H7 (cell line): ENCODE results near the gene PRSS56. TPM values are rescaled to one million over a fixed set of nuclear protein-coding genes. Genes with fewer than 3 reads are reported as not detected.

Experiments used
- DNase-seq: peaks from one replicate; pipeline ENCODE4 v3.0.0; 2012
- H3K27me3 ChIP-seq: 2 replicates; pipeline ENCODE4 v1.6.0; 2011; ENCODE audit warnings: mild to moderate bottlenecking, low read length; ENCODE audit not compliant: control insufficient read depth, insufficient read depth
- H3K36me3 ChIP-seq: replicated peaks from 2 replicates; pipeline ENCODE4 v1.5.1; 2011; ENCODE audit warnings: low read length; ENCODE audit not compliant: control insufficient read depth, insufficient read depth
- H3K4me3 ChIP-seq: 2 replicates; pipeline ENCODE4 v1.5.1; 2011; ENCODE audit warnings: low read depth, mild to moderate bottlenecking, control low read depth, low read length, moderate library complexity; ENCODE audit not compliant: insufficient read depth
- total RNA-seq: library from RNA; depleted of rRNA; stranded (reverse); fragments of >200 nt; shearing (Covaris generic); gene quantifications from 2 replicates; pipeline ENCODE4 v1.2.3, GENCODE V29; 2014

PRSS56 gene
- total RNA-seq, 1 experiment from 2014 or later: not detected

GRCh38 chr2:232534940-232535651 lies 14.9 kb downstream of the PRSS56 start:
- peak; percentile 56 for DNase-seq
- no peaks in the 10 kb centered on the region for H3K27me3 ChIP-seq
- H3K4me3 ChIP-seq: no peak overlapping the region
- H3K36me3 ChIP-seq: no peaks in the 10 kb centered on the region

GRCh38 chr2:232535761-232536530 lies 15.8 kb downstream of the PRSS56 start:
- Histone ChIP-seq H3K36me3 (no peaks in the 10 kb centered on the region), H3K27me3 (no peaks in the 10 kb centered on the region), H3K4me3 (no peak overlapping the region)
- DNase-seq: no peak

GRCh38 chr2:232537079-232537478 lies 16.9 kb downstream of the PRSS56 start:
- H3K36me3 ChIP-seq: no peaks in the 10 kb centered on the region
- H3K4me3 ChIP-seq: no peak overlapping the region
- H3K27me3 ChIP-seq: no peaks in the 10 kb centered on the region
- DNase-seq: peak; percentile 94

- H3K36me3 ChIP-seq: no peaks in the 10 kb centered on the region
- H3K4me3 ChIP-seq: no peak overlapping the region
- H3K27me3 ChIP-seq: no peaks in the 10 kb centered on the region
- peak; percentile 26 for DNase-seq
Measured at GRCh38 chr2:232537499-232537898, 17.3 kb downstream of the PRSS56 start.

GRCh38 chr2:232538671-232539070 lies 18.5 kb downstream of the PRSS56 start:
- Histone ChIP-seq H3K4me3 (no peak overlapping the region), H3K27me3 (no peaks in the 10 kb centered on the region), H3K36me3 (no peaks in the 10 kb centered on the region)
- DNase-seq: peak; percentile 71

- peak; percentile 75 for DNase-seq
- H3K27me3 ChIP-seq: no peaks in the 10 kb centered on the region
- H3K36me3 ChIP-seq: no peaks in the 10 kb centered on the region
Measured at GRCh38 chr2:232539298-232540231, 19.4 kb downstream of the PRSS56 start, which contains the start of gene CHRNG. Gene CHRNG (plus strand): TSS chr2:232539692. CDS start chr2:232539748, 56 bp downstream.

GRCh38 chr2:232540441-232541041 lies 20.4 kb downstream of the PRSS56 start:
- peak; percentile 60 for DNase-seq
- H3K27me3 ChIP-seq: no peaks in the 10 kb centered on the region
- no peak overlapping the region for H3K4me3 ChIP-seq
- H3K36me3 ChIP-seq: no peaks in the 10 kb centered on the region

More at GRCh38 chr2:232539298-232540231, 19.4 kb downstream of the PRSS56 start, which contains the start of gene CHRNG:
- H3K4me3 ChIP-seq: no peak within 1 kb of the TSS

- DNase-seq: peak; percentile 61
- no peaks in the 10 kb centered on the region for H3K27me3 ChIP-seq
- no peak overlapping the region for H3K4me3 ChIP-seq
- H3K36me3 ChIP-seq: no peaks in the 10 kb centered on the region
Measured at GRCh38 chr2:232541195-232541960, 21.2 kb downstream of the PRSS56 start.

GRCh38 chr2:232541961-232542714 lies 21.9 kb downstream of the PRSS56 start:
- Histone ChIP-seq H3K4me3 (no peak overlapping the region), H3K27me3 (no peaks in the 10 kb centered on the region), H3K36me3 (no peaks in the 10 kb centered on the region)
- DNase-seq: no peak

- Histone ChIP-seq H3K4me3 (no peak overlapping the region), H3K27me3 (no peaks in the 10 kb centered on the region), H3K36me3 (no peaks in the 10 kb centered on the region; the same call in 1 of the 2 replicates)
- DNase-seq: peak; percentile 47
Measured at GRCh38 chr2:232542715-232543467, 22.7 kb downstream of the PRSS56 start.

GRCh38 chr2:232543491-232543890 lies 23.3 kb downstream of the PRSS56 start:
- Histone ChIP-seq H3K27me3 (no peaks in the 10 kb centered on the region), H3K4me3 (no peak overlapping the region), H3K36me3 (no peaks in the 10 kb centered on the region; the same call in 1 of the 2 replicates)
- no peak for DNase-seq

GRCh38 chr2:232543928-232544631 lies 23.9 kb downstream of the PRSS56 start:
- DNase-seq: peak; percentile 53
- H3K4me3 ChIP-seq: no peak overlapping the region
- no peaks in the 10 kb centered on the region; the same call in 1 of the 2 replicates for H3K36me3 ChIP-seq
- H3K27me3 ChIP-seq: no peaks in the 10 kb centered on the region
